ENCODE data around the gene KRT8. TPM values are rescaled to one million over a fixed set of nuclear protein-coding genes. Genes with fewer than 3 reads are reported as not detected.

The KRT8 gene
- polyA plus RNA-seq, 1 experiment: 18.2 TPM

GRCh38 chr12:52909331-52909730, 4.5 kb upstream of the KRT8 start:
- H3K9me3 ChIP-seq (ENCODE audit: control insufficient read depth, insufficient read depth, low read length): no peaks in the 10 kb centered on the region; the same call in 1 of the 2 replicates
- no peak for TF ChIP-seq CTCF (IDR thresholded peaks at IDR 0.05; ENCODE audit: low read depth, low read length)
- ChIA-PET POLR2A (no interaction called here), CTCF (interaction anchor here (2.6 to 2.7 kb wide), 2 partner anchors 24 to 71 kb away, joined by 15 to 21 read pairs; no protein-coding TSS in a partner anchor)
- H3K27me3 ChIP-seq (ENCODE audit: control insufficient read depth, insufficient read depth, low read length): no peaks in the 10 kb centered on the region
- H3K4me3 ChIP-seq (ENCODE audit: low read depth, low read length): no peak overlapping the region
- no peak overlapping the region for H3K27ac ChIP-seq (ENCODE audit: low read depth, low read length)
- DNase-seq (ENCODE audit: low read depth, low spot score): no peak

GRCh38 chr12:52907092-52907810, 2.4 kb upstream of the KRT8 start:
- no peak for TF ChIP-seq CTCF (IDR thresholded peaks at IDR 0.05; ENCODE audit: low read depth, low read length)
- CTCF ChIA-PET: interaction anchor here (1.2 to 2.6 kb wide), 2 partner anchors 22 to 73 kb away, joined by 6 to 15 read pairs; no protein-coding TSS in a partner anchor
- H3K27ac ChIP-seq (ENCODE audit: low read depth, low read length): no peak overlapping the region

GRCh38 chr12:52906191-52906601, 1.3 kb upstream of the KRT8 start:
- no peak overlapping the region for H3K4me3 ChIP-seq (ENCODE audit: low read depth, low read length)
- CTCF ChIA-PET: interaction anchor here (1.1 to 1.2 kb wide), 2 partner anchors 21 to 74 kb away, joined by 3 to 6 read pairs; no protein-coding TSS in a partner anchor
- no peaks in the 10 kb centered on the region; the same call in 1 of the 2 replicates for H3K9me3 ChIP-seq (ENCODE audit: control insufficient read depth, insufficient read depth, low read length)
- H3K27ac ChIP-seq (ENCODE audit: low read depth, low read length): peak overlapping the region; percentile 21
- DNase-seq (ENCODE audit: low read depth, low spot score): no peak
- TF ChIP-seq CTCF (IDR thresholded peaks at IDR 0.05; ENCODE audit: low read depth, low read length): no peak
- POLR2A ChIA-PET: no interaction called here
- no peaks in the 10 kb centered on the region for H3K27me3 ChIP-seq (ENCODE audit: control insufficient read depth, insufficient read depth, low read length)

More at GRCh38 chr12:52907092-52907810, 2.4 kb upstream of the KRT8 start:
- Histone ChIP-seq H3K27me3 (ENCODE audit: control insufficient read depth, insufficient read depth, low read length) (no peaks in the 10 kb centered on the region), H3K9me3 (ENCODE audit: control insufficient read depth, insufficient read depth, low read length) (no peaks in the 10 kb centered on the region; the same call in 1 of the 2 replicates), H3K4me3 (ENCODE audit: low read depth, low read length) (no peak overlapping the region)
- POLR2A ChIA-PET: no interaction called here
- no peak for DNase-seq (ENCODE audit: low read depth, low spot score)

GRCh38 chr12:52903855-52904508, 894 bp downstream of the KRT8 start:
- no peak for TF ChIP-seq CTCF (IDR thresholded peaks at IDR 0.05; ENCODE audit: low read depth, low read length)
- H3K4me3 ChIP-seq (ENCODE audit: low read depth, low read length): peak overlapping the region; percentile 45; the same call in 1 of the 2 replicates
- H3K9me3 ChIP-seq (ENCODE audit: control insufficient read depth, insufficient read depth, low read length): no peaks in the 10 kb centered on the region; the same call in 1 of the 2 replicates
- H3K27me3 ChIP-seq (ENCODE audit: control insufficient read depth, insufficient read depth, low read length): no peaks in the 10 kb centered on the region
- no peak for DNase-seq (ENCODE audit: low read depth, low spot score)
- no peak overlapping the region for H3K27ac ChIP-seq (ENCODE audit: low read depth, low read length)
- POLR2A ChIA-PET: no interaction called here
- CTCF ChIA-PET: interaction anchor here (0.5 to 2.3 kb wide), 5 partner anchors 19 to 321 kb away, joined by 3 to 8 read pairs (median 3); no protein-coding TSS in a partner anchor

All from AG04450 (cell line).